Stimulated activated CD4-positive, alpha-beta T cell treated with anti-CD3 and anti-CD28 coated beads, TNF-alpha, amount 100 ng/mL, for 48 hours (primary cell): Measurements from ENCODE around the gene BNIP5.

Source experiments
- DNase-seq, 3 donors: peaks; one replicate each; pipeline ENCODE4 v3.0.0-alpha.2; 2020; ENCODE audit warnings: low read depth in 3 of 3

The BNIP5 gene, protein sequence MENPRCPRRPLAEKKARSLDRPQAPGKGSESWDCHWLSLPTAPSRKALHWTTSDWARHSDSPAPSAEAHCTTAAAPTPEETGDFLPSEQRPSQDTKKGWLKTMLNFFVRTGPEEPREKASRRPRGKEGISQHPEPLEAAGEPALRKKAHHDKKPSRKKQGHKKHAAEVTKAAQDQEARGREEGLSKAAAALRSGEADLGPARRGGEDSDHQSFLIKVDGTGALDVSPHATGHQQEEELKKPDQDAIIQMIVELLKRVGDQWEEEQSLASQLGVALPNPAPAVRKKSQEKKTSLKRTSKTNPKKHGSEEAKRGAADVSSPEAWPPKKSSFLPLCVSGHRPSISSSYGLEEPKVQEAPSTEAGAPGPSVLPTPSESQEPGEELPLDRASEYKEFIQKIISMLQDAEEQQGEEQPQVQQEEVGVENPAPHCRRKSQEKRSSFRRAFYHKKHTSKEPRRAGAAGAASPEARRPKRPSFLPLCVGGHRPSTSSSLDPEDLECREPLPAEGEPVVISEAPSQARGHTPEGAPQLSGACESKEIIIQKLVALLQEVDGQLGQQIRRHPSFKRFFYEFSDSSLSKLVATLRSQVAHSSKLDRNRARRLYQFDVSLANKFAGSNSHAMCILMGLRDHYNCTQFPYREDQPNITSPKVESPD

DNA sequence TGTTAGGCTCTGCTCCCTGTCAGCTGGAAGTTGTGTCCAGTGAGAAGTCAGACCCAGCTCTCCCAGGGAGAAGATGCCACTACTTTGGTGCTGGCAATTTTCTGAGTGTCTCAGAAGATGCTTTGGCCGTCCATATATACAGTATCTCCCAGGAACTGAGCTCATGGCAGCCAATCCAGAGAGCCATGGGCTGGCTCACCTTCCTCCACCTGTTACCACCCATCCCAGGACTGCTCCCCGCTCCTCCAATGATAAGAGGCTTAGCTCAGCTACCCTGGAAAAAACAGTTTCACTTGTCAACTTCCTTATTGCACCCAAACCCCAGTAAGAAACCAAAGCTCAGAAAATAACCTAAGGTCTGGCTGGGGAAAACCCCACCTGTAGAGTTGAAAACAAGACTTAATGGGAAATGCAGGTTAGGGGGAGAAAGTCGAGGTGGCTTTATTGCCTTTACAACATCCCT, at the start of gene BNIP5:
Gene BNIP5, minus strand, starts transcription at position 110 of the 463 bp plus-strand sequence. CDS start 6,198 bp downstream, outside the sequence.
- DNase-seq: no peak

DNA sequence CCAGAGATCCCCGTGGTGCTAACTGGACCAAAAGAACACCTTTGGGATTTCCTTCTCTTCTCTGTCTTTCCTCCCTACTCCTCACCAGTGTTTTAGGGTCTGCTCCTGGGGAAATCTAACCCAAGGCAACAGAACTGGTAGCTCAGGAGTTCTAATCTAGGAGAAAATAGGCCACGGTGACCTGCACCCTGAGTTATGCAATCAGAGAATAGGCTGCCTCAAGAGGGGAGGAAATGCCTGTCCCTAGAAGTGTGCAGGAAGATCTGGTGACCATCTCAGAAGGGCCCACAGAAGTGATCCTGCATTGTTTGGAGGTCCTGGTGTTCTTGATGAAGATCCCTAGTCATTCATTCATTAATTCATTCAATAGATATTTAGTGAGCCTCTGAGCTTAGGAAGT, 47.4 kb upstream of the BNIP5 start:
- DNase-seq: no peak

DNA sequence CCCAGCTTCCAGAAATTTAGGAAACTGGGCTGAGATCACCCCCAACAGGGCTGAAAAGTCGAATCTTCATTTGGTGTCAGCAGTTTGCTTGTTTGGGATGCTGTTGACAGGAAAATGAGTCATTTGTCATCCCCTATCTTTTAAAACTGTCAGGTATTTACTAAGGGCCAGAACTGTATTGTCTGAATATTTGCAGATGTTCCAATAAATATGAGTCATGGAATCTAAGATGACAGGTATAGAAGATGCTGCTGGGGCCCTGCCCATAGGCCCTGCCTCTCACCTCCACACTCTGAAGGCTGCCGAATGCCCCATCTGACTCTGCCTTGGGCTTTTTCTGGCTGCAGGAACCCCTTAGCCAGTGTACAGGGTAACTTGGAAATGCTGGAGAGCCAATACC, 46.9 kb upstream of the BNIP5 start:
- DNase-seq: no peak

DNA sequence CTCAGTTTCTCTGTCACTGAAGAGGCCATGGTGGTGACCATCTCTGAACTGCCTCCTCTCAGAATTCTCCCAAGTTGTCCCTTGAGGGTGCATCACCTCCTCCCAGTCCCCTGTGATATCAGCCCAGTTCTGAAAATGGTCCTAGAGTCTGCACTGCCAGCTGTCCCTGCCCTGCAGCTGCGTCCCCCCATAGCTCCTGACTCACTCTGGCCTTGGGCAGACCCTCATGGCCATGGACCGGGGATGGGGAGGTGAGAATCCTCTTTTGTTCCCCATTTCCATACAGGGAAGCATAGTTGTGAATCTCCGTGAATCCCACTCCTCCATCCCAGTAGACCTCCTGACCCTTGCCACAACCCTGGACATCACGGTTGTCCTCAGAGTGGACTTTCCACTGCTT, 46.3 kb upstream of the BNIP5 start:
- DNase-seq: no peak

DNA sequence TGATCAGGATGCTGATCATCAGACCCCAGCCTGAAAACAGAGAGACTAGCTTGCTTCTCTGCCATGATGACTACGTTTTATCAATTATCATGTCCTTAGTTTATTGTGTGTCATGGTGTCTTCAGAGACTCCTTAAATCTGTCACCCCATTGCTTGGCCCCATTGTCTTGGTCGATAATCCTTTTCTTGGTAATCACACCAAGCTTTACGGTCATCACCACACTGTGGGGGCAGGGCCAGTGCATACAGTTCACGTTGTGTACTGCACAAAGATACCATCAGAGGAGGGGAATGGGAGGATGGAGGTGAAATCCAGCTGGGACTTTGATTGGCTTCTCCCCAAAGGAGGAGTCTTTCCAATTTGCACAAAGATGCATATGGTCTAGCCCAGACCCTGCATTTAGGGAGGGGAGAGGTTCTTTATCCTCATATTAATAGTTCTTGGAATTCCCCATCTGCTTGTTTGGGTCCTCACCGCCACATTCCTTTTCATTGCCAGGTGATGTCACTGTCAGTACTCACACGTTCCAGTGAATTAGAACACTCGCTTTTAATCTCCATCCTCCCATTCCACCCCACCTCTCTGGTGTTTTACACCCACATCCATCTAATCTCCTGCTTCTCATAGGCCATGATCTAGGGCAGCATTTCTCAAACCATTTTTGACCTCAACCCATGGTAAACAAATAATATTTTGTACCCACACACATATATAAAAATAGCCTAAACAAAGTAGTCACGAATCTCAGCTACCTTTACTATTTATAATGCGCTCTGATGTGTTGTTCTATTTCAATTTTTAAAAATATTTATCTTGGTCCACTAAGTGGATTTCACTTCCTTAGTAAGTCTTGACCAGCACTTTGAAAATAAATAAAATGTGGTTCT, 45.1 kb upstream of the BNIP5 start:
- no peak for DNase-seq

DNA sequence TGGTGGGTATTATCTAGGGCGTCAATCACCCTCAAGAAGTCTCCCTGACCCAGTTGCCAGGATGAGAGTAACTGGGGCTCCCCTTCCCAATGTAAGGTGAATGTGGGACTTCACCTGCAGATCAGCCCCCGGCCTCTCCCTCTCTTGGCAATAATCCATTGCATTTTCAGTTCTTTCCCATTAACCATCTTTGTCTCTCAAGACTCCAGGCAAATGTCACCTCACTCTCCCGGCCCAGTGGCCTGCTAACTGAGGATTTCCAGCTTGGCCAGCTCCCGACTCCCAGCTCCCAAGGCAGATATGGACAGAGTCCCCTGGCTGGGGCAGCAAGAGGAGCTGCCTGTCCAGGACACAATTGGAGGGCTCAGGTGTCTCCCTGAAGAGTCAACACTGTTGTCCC, 43.5 kb upstream of the BNIP5 start:
- DNase-seq: no peak

DNA sequence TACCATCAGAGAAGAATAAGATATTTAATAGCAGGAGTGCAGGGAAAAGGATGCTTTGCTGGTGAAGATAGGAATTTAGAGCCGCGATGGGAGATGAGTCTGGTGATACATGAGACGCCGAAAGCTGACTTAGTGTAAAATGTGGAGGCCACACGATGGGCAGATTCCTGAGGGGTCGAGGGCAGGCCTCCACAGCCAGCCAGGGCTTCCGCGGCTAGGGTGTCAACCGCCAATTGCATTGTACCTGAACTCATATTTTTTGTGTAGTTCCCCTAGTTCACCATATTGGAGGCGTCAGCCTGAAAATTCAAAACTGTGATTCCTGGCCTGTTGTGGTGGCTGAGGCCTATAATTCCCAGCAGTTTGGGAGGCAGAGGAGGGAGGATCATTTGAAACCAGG, 42.2 kb upstream of the BNIP5 start:
- no peak for DNase-seq

DNA sequence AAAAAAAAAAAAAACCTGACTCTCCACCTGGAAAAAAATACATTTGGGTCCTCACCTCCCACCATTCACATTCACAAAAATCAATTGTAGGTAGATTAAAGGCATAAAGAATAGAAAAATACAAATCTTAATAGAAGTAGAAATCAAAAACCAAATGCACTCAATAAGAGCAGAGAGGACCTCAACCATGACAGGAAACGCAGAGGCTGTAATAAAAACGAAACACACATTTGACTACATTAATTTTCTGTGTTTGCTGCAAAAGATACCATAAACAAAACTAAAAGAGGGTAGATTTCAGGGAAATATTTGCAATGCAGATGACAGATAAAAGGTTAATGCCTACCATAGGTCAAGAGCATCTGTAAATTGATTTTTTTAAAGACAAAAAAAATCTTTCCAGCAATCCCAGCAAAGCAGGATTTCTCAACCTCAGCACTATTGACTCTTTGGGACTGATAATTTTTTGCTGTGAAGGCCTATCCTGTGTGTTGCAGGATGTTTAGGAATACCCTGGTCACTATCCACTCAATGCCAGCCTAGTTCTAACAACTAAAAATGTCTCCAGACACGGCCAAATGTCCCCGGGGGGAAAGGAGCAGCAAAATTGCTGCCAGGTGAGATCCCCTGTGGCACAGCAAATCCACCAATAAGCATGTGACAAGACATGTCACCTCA, 41.7 kb upstream of the BNIP5 start:
- DNase-seq: no peak

DNA sequence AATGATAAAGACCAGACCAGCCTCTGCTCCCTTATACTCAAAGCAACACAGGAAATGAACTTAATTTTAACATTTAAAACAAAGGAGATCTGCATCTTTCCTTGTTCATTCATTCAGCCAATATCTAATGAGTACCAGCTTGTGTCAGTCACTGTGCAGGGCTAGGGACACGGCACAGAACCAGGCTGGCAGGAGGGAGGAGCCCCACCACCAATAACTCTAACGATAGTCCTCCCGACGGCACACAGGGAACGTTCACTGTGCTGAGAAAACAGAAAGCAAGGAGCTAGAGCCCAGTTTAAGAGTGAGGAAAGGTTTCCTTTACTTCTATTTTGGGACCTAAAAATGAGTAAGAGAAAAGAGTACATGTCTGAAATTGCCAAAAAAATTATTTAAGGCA, 40.9 kb upstream of the BNIP5 start:
- no peak for DNase-seq

DNA sequence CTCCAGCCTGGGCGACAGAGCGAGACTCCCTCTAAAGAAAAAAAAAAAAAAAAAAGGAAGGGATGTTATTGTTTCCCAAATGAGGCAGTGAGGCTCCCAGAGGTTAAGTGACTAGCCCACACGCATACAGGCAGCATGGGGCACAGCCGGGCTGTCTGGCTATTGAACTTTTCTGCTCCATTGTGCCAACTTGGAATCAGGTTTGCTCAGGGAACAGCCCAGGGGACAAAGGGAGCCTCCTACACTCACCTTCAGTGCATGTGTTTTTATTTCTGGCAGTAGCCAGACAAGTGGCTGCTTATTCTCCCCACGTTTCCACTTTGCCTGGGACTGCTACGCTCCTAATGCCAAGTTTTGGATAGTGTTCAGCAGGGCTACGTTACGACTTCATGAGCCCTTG, 40.1 kb upstream of the BNIP5 start:
- DNase-seq: no peak

DNA sequence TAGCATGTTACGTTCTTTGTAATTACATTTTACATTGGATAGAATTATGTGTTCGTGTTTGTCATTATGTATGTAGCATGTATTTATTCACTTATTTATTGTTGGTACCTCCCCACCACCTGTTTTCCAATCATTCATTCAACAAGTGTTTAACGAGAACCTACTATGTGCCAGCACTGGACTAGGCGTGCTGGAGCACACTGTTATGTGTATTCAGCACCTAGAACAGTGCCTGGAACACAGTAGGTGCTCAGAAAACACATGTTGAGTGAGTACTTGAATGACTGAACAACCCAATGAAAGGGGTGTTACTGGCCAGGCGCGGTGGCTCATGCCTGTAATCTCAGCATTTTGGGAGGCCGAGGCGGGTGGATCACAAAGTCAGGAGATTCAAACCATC, 39.5 kb upstream of the BNIP5 start:
- DNase-seq: no peak

DNA sequence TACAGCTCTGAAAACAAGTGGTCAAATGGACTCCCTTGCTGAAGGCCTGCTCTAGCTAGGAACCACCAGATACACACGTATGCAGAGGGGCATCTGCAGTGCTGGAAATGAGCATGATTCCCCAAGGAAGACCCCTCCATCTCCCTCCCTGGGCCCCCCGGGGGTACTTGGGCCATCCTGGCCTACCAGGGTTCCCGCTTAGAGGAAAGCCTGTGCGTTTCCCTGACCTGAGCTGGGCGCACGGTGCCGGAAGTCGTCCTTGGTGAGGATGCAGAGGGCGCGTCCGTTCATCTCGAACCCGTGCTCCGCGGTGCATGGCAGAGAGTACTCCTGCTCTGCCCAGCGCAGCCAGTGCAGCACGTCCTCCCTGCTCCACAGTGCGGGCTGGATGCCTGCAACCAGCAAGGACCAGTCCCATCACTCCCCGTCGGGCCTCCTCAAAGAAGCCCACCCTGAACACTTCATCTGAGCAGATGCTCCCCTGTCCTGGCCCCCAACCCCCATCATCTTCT, 39.0 kb upstream of the BNIP5 start:
- no peak for DNase-seq

DNA sequence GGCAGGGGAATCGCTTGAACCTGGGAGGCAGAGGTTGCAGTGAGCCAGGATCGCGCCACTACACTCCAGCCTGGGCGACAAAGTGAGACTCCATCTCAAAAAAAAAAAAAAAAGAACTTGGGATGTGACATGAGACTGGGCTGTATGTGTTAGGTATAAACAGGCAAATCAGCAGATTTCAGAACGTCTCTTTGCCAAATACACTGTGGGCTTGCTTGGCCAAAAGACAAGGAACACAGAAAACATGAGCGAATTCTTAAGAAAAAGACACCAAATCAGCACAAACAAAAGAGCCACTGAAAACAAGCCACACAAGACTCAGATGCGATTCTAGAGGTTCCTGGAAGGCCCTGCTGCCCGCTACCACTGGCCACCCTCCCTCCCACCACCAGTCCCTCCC, 38.3 kb upstream of the BNIP5 start:
- DNase-seq: no peak

DNA sequence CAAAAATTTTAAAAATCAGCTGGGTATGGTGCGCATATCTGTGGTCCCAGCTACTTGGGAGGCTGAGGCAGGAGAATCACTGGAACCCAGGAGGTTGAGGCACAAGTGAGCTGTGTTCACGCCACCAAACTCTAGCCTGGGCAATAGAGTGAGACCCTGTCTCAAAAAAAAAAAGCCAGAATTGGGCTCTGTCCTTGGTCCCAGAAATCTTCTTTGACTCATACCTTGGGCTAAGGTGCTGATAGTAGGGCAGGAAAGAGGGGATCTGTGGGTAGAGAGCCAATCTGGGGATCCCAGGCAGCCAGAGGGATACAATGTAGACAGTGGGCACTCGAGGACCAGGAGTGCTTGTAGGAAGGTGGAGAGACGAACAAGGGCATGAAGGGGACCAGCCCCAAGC, 37.5 kb upstream of the BNIP5 start:
- no peak for DNase-seq

DNA sequence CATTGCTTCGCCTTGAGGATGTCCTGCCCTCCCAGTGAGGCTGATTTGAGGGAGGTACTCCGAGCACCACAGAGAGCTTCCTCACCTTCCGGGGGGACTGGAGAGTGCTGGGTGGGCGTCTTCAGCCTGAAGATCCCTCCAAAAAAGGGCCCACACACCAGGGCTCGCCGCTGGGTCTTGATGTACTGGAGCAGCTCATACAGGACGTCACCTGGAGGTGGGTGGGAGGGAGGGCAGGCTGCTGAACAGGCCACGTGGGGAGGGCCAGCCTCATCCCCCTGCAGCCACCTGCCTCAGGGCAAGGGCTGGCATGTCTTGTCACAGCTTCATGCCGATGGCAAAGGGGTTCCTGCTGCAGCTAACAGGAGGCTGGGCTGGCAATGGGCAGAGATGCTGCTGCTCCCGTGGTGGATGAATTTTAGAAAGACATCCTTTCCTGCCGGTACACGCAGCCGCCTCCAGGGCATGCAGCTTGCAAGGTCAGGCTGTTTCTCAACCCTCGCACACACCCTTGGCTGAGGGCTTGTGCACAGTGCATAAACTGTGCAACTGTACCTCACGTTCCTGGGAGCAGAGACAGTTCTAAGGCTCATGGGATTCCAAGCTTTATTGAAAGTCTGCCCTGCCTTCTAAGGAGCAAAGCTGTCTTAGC, 36.8 kb upstream of the BNIP5 start:
- no peak for DNase-seq

DNA sequence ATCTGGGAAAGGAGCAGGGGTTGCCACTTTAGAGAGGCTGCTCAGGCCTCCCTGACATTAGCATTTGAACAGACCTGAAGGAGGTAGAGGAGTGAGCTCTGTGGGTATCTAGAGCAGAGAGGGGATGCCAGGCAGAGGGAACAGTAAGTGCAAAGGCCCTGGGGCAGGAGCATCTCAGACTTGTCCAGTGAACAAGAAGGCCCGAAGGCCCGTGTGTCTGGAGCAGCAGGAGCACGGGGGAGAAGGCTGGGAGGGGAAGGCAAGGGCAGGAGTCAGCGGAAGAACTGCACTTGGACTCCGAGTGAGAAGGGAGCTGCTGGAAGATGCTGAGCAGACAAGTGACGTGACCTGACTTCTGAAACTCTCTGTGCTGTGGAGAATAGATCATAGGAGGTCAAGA, 35.4 kb upstream of the BNIP5 start:
- DNase-seq: no peak

DNA sequence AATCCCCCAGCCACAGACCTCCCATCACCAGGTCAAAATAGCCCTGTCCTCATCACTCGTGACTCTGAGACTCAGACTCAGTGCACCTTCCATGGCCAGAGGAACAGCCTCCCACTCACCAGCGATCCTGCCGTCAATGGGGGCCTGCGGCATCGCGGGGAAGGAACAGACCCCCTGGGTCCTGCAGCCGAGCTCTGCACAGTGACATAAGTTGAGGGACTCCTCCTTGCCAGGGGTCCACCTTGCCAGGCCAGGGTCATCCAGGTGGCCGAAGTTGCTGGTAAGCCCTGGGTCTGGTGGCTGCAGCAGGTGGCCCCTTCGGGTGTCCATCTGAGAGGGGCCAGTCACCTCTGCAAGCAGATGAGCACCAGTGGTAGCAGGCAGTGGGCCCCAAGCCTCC, 34.5 kb upstream of the BNIP5 start:
- no peak for DNase-seq

DNA sequence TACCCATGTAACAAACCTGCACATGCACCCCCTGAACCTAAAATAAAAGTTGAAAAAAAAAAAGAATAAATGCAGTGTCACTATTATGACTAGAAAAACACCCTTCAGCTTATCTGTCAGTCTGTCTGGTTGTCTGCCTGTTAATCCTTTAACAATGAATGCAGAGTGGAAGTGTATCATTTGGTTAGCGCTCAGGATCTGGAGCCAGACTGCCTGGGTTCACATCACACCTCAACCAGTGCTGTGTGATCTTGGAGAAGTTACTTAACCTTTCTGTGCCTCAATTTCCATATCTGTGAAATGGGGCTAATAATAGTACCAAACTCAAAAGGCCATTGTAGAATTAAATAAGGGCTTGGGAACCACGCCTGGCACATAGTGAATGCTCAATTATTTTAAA, 34.0 kb upstream of the BNIP5 start:
- DNase-seq: no peak

DNA sequence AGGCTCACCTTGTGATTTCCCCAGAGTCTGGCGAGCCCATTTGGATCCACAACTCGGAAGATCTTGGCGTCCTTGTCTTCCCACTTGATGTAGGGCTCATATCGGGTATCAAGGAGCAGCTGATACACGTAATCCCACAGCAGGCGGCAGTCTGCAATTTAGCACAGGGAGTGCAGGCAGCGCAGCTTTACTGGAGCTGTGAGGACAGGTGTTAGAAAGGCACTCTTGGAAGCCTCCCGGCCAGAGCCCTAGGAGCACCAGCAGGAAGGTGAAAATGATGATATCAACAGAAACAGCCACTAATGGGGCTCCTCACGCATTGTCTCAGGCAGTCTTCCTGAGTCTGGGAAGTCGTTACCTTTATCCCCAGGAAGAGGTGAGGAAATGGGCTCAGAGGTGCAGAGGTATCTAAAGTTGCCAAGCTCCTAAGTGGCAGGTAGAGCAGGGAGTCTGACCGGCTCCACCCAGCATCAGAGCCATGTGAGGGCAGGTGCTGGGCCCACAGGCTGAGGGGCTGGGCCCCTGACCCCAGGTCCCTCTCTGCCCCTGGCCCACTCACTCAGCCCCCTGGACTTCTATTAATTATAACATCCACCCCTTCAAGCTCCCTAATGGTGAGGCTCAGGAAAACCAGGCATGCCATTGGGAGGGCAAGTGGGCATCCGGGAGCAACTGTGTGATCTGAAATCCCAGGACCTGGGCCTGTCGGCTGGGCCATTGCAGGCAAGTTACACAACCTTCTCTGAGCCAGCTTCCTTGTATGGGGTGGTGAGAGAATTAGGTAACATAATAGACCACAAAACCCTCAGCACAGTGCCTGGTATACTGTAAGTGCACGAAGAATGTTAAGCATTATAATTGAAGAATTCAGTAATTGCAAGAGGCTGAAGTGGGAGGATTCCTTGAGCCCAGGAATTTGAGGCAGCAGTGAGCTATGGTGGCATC, 32.5 kb upstream of the BNIP5 start:
- no peak for DNase-seq

DNA sequence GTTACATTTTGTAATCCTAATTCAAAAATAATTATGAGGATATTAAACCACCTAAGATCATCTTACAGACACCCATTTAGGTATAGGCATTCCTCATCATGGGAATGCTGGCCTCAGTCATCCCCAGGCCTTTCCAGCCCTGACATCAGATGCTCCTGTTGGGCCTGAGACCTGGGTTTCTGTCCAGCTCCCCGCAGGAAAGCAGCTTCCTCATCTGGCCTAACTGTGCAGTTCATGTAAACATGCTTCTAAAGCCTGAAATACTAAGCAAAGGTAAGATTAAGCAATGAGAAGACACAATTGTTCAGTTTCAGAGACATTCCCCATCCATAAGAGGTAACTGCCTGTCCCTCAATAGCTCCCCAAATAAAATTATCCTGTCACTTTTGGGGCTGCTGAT, 31.7 kb upstream of the BNIP5 start:
- no peak for DNase-seq
